ENCODE measurements around the gene UBA3.

UBA3 gene

GRCh38 chr3:69058180-69058946 is 21.8 kb downstream of the UBA3 start:
- Histone ChIP-seq H3K4me3 (ENCODE audit: low read length, poor library complexity, severe bottlenecking) (peak overlapping the region; percentile 21), H3K4me1 (ENCODE audit: insufficient read depth, low read length, poor library complexity, severe bottlenecking) (peaks cover 16% of the 10 kb centered on the region), H3K36me3 (ENCODE audit: insufficient read depth, low read length) (peaks cover 64% of the 10 kb centered on the region), H3K9ac (ENCODE audit: low read depth, low read length, poor library complexity, severe bottlenecking) (peak overlapping the region; percentile 46), H3F3A (ENCODE audit: low read depth) (no peaks in the 10 kb centered on the region), H3K4me2 (ENCODE audit: low read depth, low read length, poor library complexity, severe bottlenecking) (peak overlapping the region; percentile 48), H3K9me2 (replicated peaks; ENCODE audit: low read depth, low read length) (no peaks in the 10 kb centered on the region), H3K9me3 (ENCODE audit: insufficient read depth, low read depth, low read length) (no peaks in the 10 kb centered on the region), H3K27me3 (ENCODE audit: insufficient read depth, low read length, poor library complexity, severe bottlenecking) (no peaks in the 10 kb centered on the region), H2AFZ (ENCODE audit: low read length) (no peak overlapping the region; the same call in 1 of the 2 replicates), H4K20me1 (ENCODE audit: insufficient read depth, low read length, poor library complexity, severe bottlenecking) (no peaks in the 10 kb centered on the region), H3K79me2 (ENCODE audit: insufficient read depth, low read length) (no peaks in the 10 kb centered on the region)
- TF ChIP-seq CTCF (conservative IDR thresholded peaks at IDR 0.05; ENCODE audit: low read length) (no peak), EZH2phosphoT487 (IDR thresholded peaks at IDR 0.05; ENCODE audit: borderline replicate concordance) (no peak)

DNA sequence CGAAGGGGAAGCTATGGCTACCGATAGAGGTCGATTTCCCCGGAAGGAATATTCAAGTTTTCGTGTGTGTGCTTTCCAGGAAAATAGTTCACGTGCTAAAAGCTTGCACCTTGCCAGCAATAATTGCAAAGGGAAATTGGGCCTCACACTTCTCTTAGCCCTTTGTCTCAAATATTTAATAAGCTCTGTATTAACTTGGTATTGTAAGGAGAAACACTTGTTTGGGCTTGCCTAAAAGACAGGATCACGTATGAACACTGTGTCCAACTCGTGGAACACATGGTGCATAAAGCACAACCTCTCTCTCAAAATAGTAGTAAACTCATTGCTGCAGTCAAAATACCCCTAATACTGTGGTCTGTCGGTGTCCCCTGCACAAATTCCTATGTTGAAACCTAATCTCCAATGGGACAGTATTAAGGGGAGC is 27.7 kb downstream of the UBA3 start:
- Histone ChIP-seq H3K4me3 (ENCODE audit: low read length, poor library complexity, severe bottlenecking) (peak overlapping the region; percentile 97), H3K27me3 (ENCODE audit: insufficient read depth, low read length, poor library complexity, severe bottlenecking) (no peaks in the 10 kb centered on the region)
- TF ChIP-seq EZH2phosphoT487 (IDR thresholded peaks at IDR 0.05; ENCODE audit: borderline replicate concordance) (no peak), CTCF (conservative IDR thresholded peaks at IDR 0.05; ENCODE audit: low read length) (no peak)

DNA sequence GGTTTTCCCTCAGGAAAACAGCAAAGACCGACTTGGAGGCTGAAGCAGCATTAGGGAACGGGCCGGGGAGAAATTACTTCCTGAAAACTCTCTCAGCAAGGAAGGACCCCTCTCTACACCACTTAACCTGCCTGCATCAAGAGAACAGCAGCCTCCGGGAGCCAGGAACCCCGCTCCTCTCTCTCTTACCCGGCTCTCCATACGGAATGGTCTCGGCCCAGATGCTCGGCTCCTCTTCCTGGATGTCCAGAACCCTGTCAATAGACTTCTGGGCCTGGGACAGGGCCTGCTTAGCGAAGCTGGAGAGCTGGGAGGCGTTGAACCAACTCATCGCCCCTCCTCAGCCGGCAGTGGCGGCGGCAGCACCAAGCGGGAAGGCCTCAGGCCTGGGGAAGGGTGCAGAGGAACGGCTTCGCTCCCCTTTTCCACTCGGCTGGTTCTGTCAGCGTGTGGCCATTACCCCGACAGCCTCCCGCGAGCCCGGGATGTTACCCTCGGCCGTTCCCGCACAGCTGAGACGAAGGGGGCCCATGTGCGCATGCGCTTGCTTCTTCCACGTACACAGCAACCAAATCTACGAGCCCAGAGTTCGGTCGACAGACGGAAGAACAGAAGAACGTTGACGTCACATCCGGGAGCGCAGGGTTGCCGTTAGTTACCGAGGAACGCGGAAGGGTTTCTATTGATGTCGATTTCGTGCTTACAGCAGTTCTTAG is 28.3 kb downstream of the UBA3 start, which contains the start of gene TMF1:
Gene TMF1, minus strand, starts transcription at position 578 of the 716 bp plus-strand sequence. Its CDS starts 247 bp downstream, at position 331.
- no peaks in the 10 kb centered on the region for H3K9me2 ChIP-seq (replicated peaks; ENCODE audit: low read depth, low read length)
- H2AFZ ChIP-seq (ENCODE audit: low read length), result peak within 1 kb of the TSS; percentile 49
- H3K4me2 ChIP-seq (ENCODE audit: low read depth, low read length, poor library complexity, severe bottlenecking), result peak within 1 kb of the TSS; percentile 95
- peak within 1 kb of the TSS; percentile 86 for H3K9ac ChIP-seq (ENCODE audit: low read depth, low read length, poor library complexity, severe bottlenecking)
- no peaks in the 10 kb centered on the region for H3K27me3 ChIP-seq (ENCODE audit: insufficient read depth, low read length, poor library complexity, severe bottlenecking)
- no peak for TF ChIP-seq CTCF (conservative IDR thresholded peaks at IDR 0.05; ENCODE audit: low read length)
- no peak for TF ChIP-seq EZH2phosphoT487 (IDR thresholded peaks at IDR 0.05; ENCODE audit: borderline replicate concordance)
- peak within 1 kb of the TSS; percentile 97 for H3K4me3 ChIP-seq (ENCODE audit: low read length, poor library complexity, severe bottlenecking)
- peaks cover 35% of the 10 kb centered on the region; the same call in 1 of the 2 replicates for H3K36me3 ChIP-seq (ENCODE audit: insufficient read depth, low read length)
- H3K79me2 ChIP-seq (ENCODE audit: insufficient read depth, low read length), result peaks cover 50% of the 10 kb centered on the region
- H4K20me1 ChIP-seq (ENCODE audit: insufficient read depth, low read length, poor library complexity, severe bottlenecking), result peaks cover 27% of the 10 kb centered on the region
- no peaks in the 10 kb centered on the region for H3K9me3 ChIP-seq (ENCODE audit: insufficient read depth, low read depth, low read length)
- H3K4me1 ChIP-seq (ENCODE audit: insufficient read depth, low read length, poor library complexity, severe bottlenecking), result peaks cover 35% of the 10 kb centered on the region
- no peaks in the 10 kb centered on the region for H3F3A ChIP-seq (ENCODE audit: low read depth)

More for the DNA sequence above, 27.7 kb downstream of the UBA3 start:
- H4K20me1 ChIP-seq (ENCODE audit: insufficient read depth, low read length, poor library complexity, severe bottlenecking), result peaks cover 27% of the 10 kb centered on the region
- no peaks in the 10 kb centered on the region for H3K9me2 ChIP-seq (replicated peaks; ENCODE audit: low read depth, low read length)
- no peaks in the 10 kb centered on the region for H3F3A ChIP-seq (ENCODE audit: low read depth)
- peaks cover 30% of the 10 kb centered on the region for H3K4me1 ChIP-seq (ENCODE audit: insufficient read depth, low read length, poor library complexity, severe bottlenecking)
- peak overlapping the region; percentile 86 for H3K9ac ChIP-seq (ENCODE audit: low read depth, low read length, poor library complexity, severe bottlenecking)
- peak overlapping the region; percentile 95 for H3K4me2 ChIP-seq (ENCODE audit: low read depth, low read length, poor library complexity, severe bottlenecking)
- peaks cover 45% of the 10 kb centered on the region for H3K79me2 ChIP-seq (ENCODE audit: insufficient read depth, low read length)
- H3K9me3 ChIP-seq (ENCODE audit: insufficient read depth, low read depth, low read length), result no peaks in the 10 kb centered on the region
- peak overlapping the region; percentile 49 for H2AFZ ChIP-seq (ENCODE audit: low read length)
- peaks cover 30% of the 10 kb centered on the region; the same call in 1 of the 2 replicates for H3K36me3 ChIP-seq (ENCODE audit: insufficient read depth, low read length)
